K562 (cell line): ENCODE data around the gene HSD11B1. TPM values are rescaled to one million over a fixed set of nuclear protein-coding genes. Genes with fewer than 3 reads are reported as not detected.

Experiments
- ARNT ChIP-seq, 2 experiments: fragments of 450-650 bp; IDR thresholded peaks; 2 replicates each; pipeline ENCODE4 v1.6.1; 2016; ENCODE audit warnings: mild to moderate bottlenecking in 1 of 2
- BHLHE40 ChIP-seq: IDR thresholded peaks from 2 replicates; pipeline ENCODE4 v1.6.1; 2011; ENCODE audit warnings: low read length, improper control_type of control experiment
- CBX8 ChIP-seq: fragments of 200-600 bp; sonication (generic); IDR thresholded peaks from 2 replicates; pipeline ENCODE4 v1.6.1; 2012; ENCODE audit warnings: borderline replicate concordance, mixed run types, low read depth, mild to moderate bottlenecking, moderate library complexity, mixed read lengths, low read length, control low read depth, inconsistent platforms; ENCODE audit not compliant: poor library complexity, severe bottlenecking; ENCODE audit errors: extremely low read depth
- DLX4 ChIP-seq: fragments of 250-450 bp; sonication (Bioruptor Pico); IDR thresholded peaks from 2 replicates; pipeline ENCODE4 v1.6.1; 2021; ENCODE audit warnings: mild to moderate bottlenecking
- E4F1 ChIP-seq: fragments of 250-450 bp; sonication (Bioruptor Pico); IDR thresholded peaks from 2 replicates; pipeline ENCODE4 v1.5.0; 2021; ENCODE audit warnings: mild to moderate bottlenecking, borderline replicate concordance
- HOXB6 ChIP-seq: fragments of 250-450 bp; sonication (Bioruptor Pico); IDR thresholded peaks from 2 replicates; pipeline ENCODE4 v1.5.1; 2022; ENCODE audit warnings: mild to moderate bottlenecking, borderline replicate concordance
- MAFG ChIP-seq: fragments of 450-650 bp; conservative IDR thresholded peaks from 2 replicates; pipeline ENCODE4 v1.6.1; 2016; ENCODE audit warnings: missing genetic modification characterization, missing compliant biosample characterization
- MEF2D ChIP-seq: conservative IDR thresholded peaks from 2 replicates; pipeline ENCODE4 v1.6.1; 2016; ENCODE audit warnings: low read depth, missing genetic modification characterization, missing compliant biosample characterization
- NCOA2 ChIP-seq, 2 experiments: fragments of 450-650 bp; IDR thresholded peaks; 2 replicates each; pipeline ENCODE4 v1.6.1; 2018; ENCODE audit warnings: mild to moderate bottlenecking in 2 of 2, moderate library complexity in 1 of 2; ENCODE audit not compliant: partially characterized antibody in 2 of 2
- PRDM10 ChIP-seq: fragments of 450-650 bp; IDR thresholded peaks from 2 replicates; pipeline ENCODE4 v1.6.1; 2018; ENCODE audit not compliant: partially characterized antibody
- SMARCE1 ChIP-seq: fragments of 450-650 bp; IDR thresholded peaks from 2 replicates; pipeline ENCODE4 v1.7.1; 2016; ENCODE audit warnings: mild to moderate bottlenecking
- TAF15 ChIP-seq: fragments of 200-400 bp; formaldehyde crosslinking; IDR thresholded peaks from 2 replicates; pipeline ENCODE4 v1.6.1; 2017; ENCODE audit warnings: mild to moderate bottlenecking, low read depth, low read length, moderate library complexity
- TARDBP ChIP-seq: fragments of 450-650 bp; IDR thresholded peaks from 2 replicates; pipeline ENCODE4 v1.6.1; 2016
- USF1 ChIP-seq: sonication (generic); formaldehyde crosslinking; IDR thresholded peaks from 2 replicates; pipeline ENCODE4 v1.9.0; 2022; ENCODE audit warnings: mild to moderate bottlenecking, missing genetic modification reagents
- ZBTB17 ChIP-seq: fragments of 450-650 bp; formaldehyde crosslinking; IDR thresholded peaks from 2 replicates; pipeline ENCODE4 v1.4.0; 2020; ENCODE audit warnings: mild to moderate bottlenecking
- ZBTB43 ChIP-seq: sonication (generic); formaldehyde crosslinking; IDR thresholded peaks from 2 replicates; pipeline ENCODE4 v1.8.0; 2023; ENCODE audit warnings: mild to moderate bottlenecking, missing genetic modification reagents
- ZC3H11A ChIP-seq: IDR thresholded peaks from 2 replicates; pipeline ENCODE4 v1.6.1; 2012; ENCODE audit warnings: low read depth, low read length, improper control_type of control experiment
- ZNF232 ChIP-seq: sonication (generic); formaldehyde crosslinking; IDR thresholded peaks from 2 replicates; pipeline ENCODE4 v1.8.0; 2022; ENCODE audit warnings: mild to moderate bottlenecking, missing genetic modification reagents
- ZNF311 ChIP-seq: fragments of 250-450 bp; sonication (Bioruptor Pico); IDR thresholded peaks from 2 replicates; pipeline ENCODE4 v1.4.0; 2020; ENCODE audit warnings: mild to moderate bottlenecking, moderate library complexity
- ZNF347 ChIP-seq: fragments of 450-650 bp; formaldehyde crosslinking; IDR thresholded peaks from 2 replicates; pipeline ENCODE4 v1.4.0; 2020; ENCODE audit warnings: low read depth, mild to moderate bottlenecking, moderate library complexity
- polyA plus RNA-seq, 8 experiments: library from polyadenylated mRNA; depleted of rRNA in 4 of 8; stranded (reverse) in 5 of 8; unstranded in 3 of 8; fragments of >200 nt; fragmentation: Nextera tagmentation in 2 of 8; fragmentation: Illumina TruSeq in 1 of 8; extraction: Ambion mirVana in 2 of 8; extraction: Trizol in 1 of 8; gene quantifications; 2 replicates each; pipeline versions ENCODE4 v1.2.1 to v1.2.3, GENCODE V29; 2011 to 2014; ENCODE audit warnings: inconsistent platforms in 1 of 8, missing spikeins in 1 of 8
- total RNA-seq, 7 experiments: library from RNA; depleted of rRNA in 6 of 7; stranded (reverse); fragments of >200 nt in 6 of 7; fragmentation: Illumina TruSeq in 2 of 7; extraction: Trizol in 2 of 7; gene quantifications; 2 replicates each; pipeline versions ENCODE4 v1.2.1 to v1.2.3, GENCODE V29; 2011 to 2021; ENCODE audit warnings: low replicate concordance in 1 of 7

Gene HSD11B1
- total and polyA plus RNA-seq, 9 of the 15 experiments (the other 6 are each of a cell fraction or from before 2014, with no cell fraction given) = 0.04 to 0.16 TPM; not detected in 7

- no peak for TF ChIP-seq E4F1 (CRISPR knock-in tag)
- no peak for TF ChIP-seq ZNF232
- no peak for TF ChIP-seq ZBTB43
- no peak for TF ChIP-seq ZNF311 (CRISPR knock-in tag)
- TF ChIP-seq DLX4 (CRISPR knock-in tag) = no peak
- peak; percentile 63 for TF ChIP-seq MAFG
- no peak for TF ChIP-seq HOXB6 (CRISPR knock-in tag)
- TF ChIP-seq ZC3H11A = no peak
- TF ChIP-seq TAF15 = no peak
- TF ChIP-seq CBX8 = peak; percentile 80
- peak; percentile 93 for TF ChIP-seq ZBTB17 (CRISPR knock-in tag)
- no peak for TF ChIP-seq TARDBP
- TF ChIP-seq USF1 (CRISPR knock-in tag) = no peak
- no peak for TF ChIP-seq SMARCE1
- TF ChIP-seq MEF2D = no peak
- no peak for TF ChIP-seq ZNF347 (CRISPR knock-in tag)
- peak; percentile 25 for TF ChIP-seq PRDM10
- TF ChIP-seq BHLHE40 = no peak
- TF ChIP-seq NCOA2 (IDR thresholded peaks at IDR 0.05; ENCODE audit: partially characterized antibody in 2 of 2) = no peak
- TF ChIP-seq ARNT (IDR thresholded peaks at IDR 0.05) = no peak
Measured at GRCh38 chr1:209742409-209743144, 37.9 kb downstream of the HSD11B1 start (continued).
